SJSA1 (cell line): ENCODE results near the gene PLA2G2E. TPM values are rescaled to one million over a fixed set of nuclear protein-coding genes. Genes with fewer than 3 reads are reported as not detected.
A peak's percentile ranks its signal among the peaks of the same experiment; 100 is the strongest.

ENCODE experiments used
- DNase-seq, 2 experiments: peaks; one replicate each; pipeline ENCODE4 v3.0.0-alpha.2; 2015 to 2020; ENCODE audit warnings: low spot score in 2 of 2, low read depth in 1 of 2
- H3K27ac ChIP-seq: fragments of 250-450 bp; sonication (Bioruptor Pico); 2 replicates; pipeline ENCODE4 v1.5.1; 2020; ENCODE audit warnings: mild to moderate bottlenecking, moderate library complexity
- H3K27me3 ChIP-seq: fragments of 250-450 bp; sonication (Bioruptor Pico); replicated peaks from 2 replicates; pipeline ENCODE4 v1.5.1; 2020; ENCODE audit warnings: mild to moderate bottlenecking, moderate library complexity
- H3K36me3 ChIP-seq: fragments of 250-450 bp; sonication (Bioruptor Pico); 2 replicates; pipeline ENCODE4 v1.5.1; 2020; ENCODE audit warnings: mild to moderate bottlenecking
- H3K4me1 ChIP-seq: fragments of 250-450 bp; sonication (Bioruptor Pico); replicated peaks from 2 replicates; pipeline ENCODE4 v1.6.1; 2021; ENCODE audit warnings: mild to moderate bottlenecking
- H3K4me3 ChIP-seq: fragments of 250-450 bp; sonication (Bioruptor Pico); 2 replicates; pipeline ENCODE4 v1.5.1; 2020; ENCODE audit warnings: mild to moderate bottlenecking
- H3K9me3 ChIP-seq: fragments of 250-450 bp; sonication (Bioruptor Pico); replicated peaks from 2 replicates; pipeline ENCODE4 v1.5.1; 2020; ENCODE audit warnings: mild to moderate bottlenecking
- total RNA-seq: library from RNA; depleted of rRNA; stranded (reverse); fragments of >200 nt; shearing (Covaris generic); gene quantifications from 2 replicates; pipeline ENCODE4 v1.2.3, GENCODE V29; 2014

Gene PLA2G2E
- total RNA-seq, 1 experiment from 2014 or later, result not detected

GRCh38 chr1:19922015-19922688, 1.3 kb downstream of the PLA2G2E start:
- DNase-seq, result no peak
- Histone ChIP-seq H3K27me3 (no peaks in the 10 kb centered on the region), H3K4me3 (no peak overlapping the region), H3K9me3 (no peaks in the 10 kb centered on the region), H3K36me3 (no peaks in the 10 kb centered on the region), H3K4me1 (no peaks in the 10 kb centered on the region), H3K27ac (no peak overlapping the region)

- no peak overlapping the region for H3K27ac ChIP-seq
- DNase-seq, result no peak
Measured at GRCh38 chr1:19921310-19921709, 2.1 kb downstream of the PLA2G2E start.

GRCh38 chr1:19920132-19920710, 3.2 kb downstream of the PLA2G2E start:
- Histone ChIP-seq H3K27me3 (no peaks in the 10 kb centered on the region), H3K4me1 (no peaks in the 10 kb centered on the region), H3K36me3 (no peaks in the 10 kb centered on the region), H3K4me3 (no peak overlapping the region), H3K27ac (no peak overlapping the region), H3K9me3 (no peaks in the 10 kb centered on the region)
- no peak for DNase-seq

More at GRCh38 chr1:19921310-19921709, 2.1 kb downstream of the PLA2G2E start:
- Histone ChIP-seq H3K9me3 (no peaks in the 10 kb centered on the region), H3K4me3 (no peak overlapping the region), H3K4me1 (no peaks in the 10 kb centered on the region), H3K27me3 (no peaks in the 10 kb centered on the region), H3K36me3 (no peaks in the 10 kb centered on the region)

GRCh38 chr1:19918057-19918456, 5.4 kb downstream of the PLA2G2E start:
- Histone ChIP-seq H3K36me3 (peaks cover 12% of the 10 kb centered on the region), H3K27me3 (no peaks in the 10 kb centered on the region), H3K4me1 (no peaks in the 10 kb centered on the region), H3K27ac (no peak overlapping the region), H3K9me3 (no peaks in the 10 kb centered on the region), H3K4me3 (no peak overlapping the region)
- DNase-seq, result peak; percentile 63 to 75

GRCh38 chr1:19910650-19911049, 12.8 kb downstream of the PLA2G2E start:
- Histone ChIP-seq H3K4me1 (no peaks in the 10 kb centered on the region), H3K27ac (no peak overlapping the region), H3K9me3 (no peaks in the 10 kb centered on the region; the same call in 1 of the 2 replicates), H3K4me3 (no peak overlapping the region), H3K36me3 (peaks cover 86% of the 10 kb centered on the region), H3K27me3 (no peaks in the 10 kb centered on the region)
- no peak for DNase-seq

GRCh38 chr1:19909971-19910370, 13.4 kb downstream of the PLA2G2E start:
- Histone ChIP-seq H3K36me3 (peaks cover 93% of the 10 kb centered on the region), H3K4me3 (no peak overlapping the region), H3K4me1 (no peaks in the 10 kb centered on the region), H3K27ac (no peak overlapping the region), H3K27me3 (no peaks in the 10 kb centered on the region), H3K9me3 (no peaks in the 10 kb centered on the region; the same call in 1 of the 2 replicates)
- no peak for DNase-seq

- Histone ChIP-seq H3K27ac (no peak overlapping the region), H3K4me1 (no peaks in the 10 kb centered on the region), H3K4me3 (no peak overlapping the region), H3K9me3 (no peaks in the 10 kb centered on the region; the same call in 1 of the 2 replicates), H3K27me3 (no peaks in the 10 kb centered on the region), H3K36me3 (peaks cover 96% of the 10 kb centered on the region)
- no peak for DNase-seq
Measured at GRCh38 chr1:19909392-19909791, 14.0 kb downstream of the PLA2G2E start.

GRCh38 chr1:19907456-19907855, 16.0 kb downstream of the PLA2G2E start:
- no peaks in the 10 kb centered on the region; the same call in 1 of the 2 replicates for H3K9me3 ChIP-seq
- no peaks in the 10 kb centered on the region for H3K27me3 ChIP-seq
- H3K36me3 ChIP-seq, result peaks cover 95% of the 10 kb centered on the region
- H3K4me3 ChIP-seq, result no peak overlapping the region
- DNase-seq, result no peak
- no peaks in the 10 kb centered on the region for H3K4me1 ChIP-seq
- no peak overlapping the region for H3K27ac ChIP-seq

GRCh38 chr1:19903621-19904020, 19.8 kb downstream of the PLA2G2E start:
- no peaks in the 10 kb centered on the region; the same call in 1 of the 2 replicates for H3K9me3 ChIP-seq
- H3K27me3 ChIP-seq, result no peaks in the 10 kb centered on the region
- no peak overlapping the region for H3K4me3 ChIP-seq
- peaks cover 91% of the 10 kb centered on the region for H3K36me3 ChIP-seq
- no peaks in the 10 kb centered on the region for H3K4me1 ChIP-seq
- no peak for DNase-seq
- H3K27ac ChIP-seq, result no peak overlapping the region

GRCh38 chr1:19901653-19902052, 21.8 kb downstream of the PLA2G2E start:
- no peaks in the 10 kb centered on the region for H3K4me1 ChIP-seq
- H3K36me3 ChIP-seq, result peaks cover 89% of the 10 kb centered on the region

GRCh38 chr1:19894218-19894617, 29.2 kb downstream of the PLA2G2E start:
- H3K9me3 ChIP-seq, result no peaks in the 10 kb centered on the region
- DNase-seq, result no peak
- peaks cover 28% of the 10 kb centered on the region for H3K4me1 ChIP-seq

More at GRCh38 chr1:19901653-19902052, 21.8 kb downstream of the PLA2G2E start:
- no peak for DNase-seq
- Histone ChIP-seq H3K9me3 (no peaks in the 10 kb centered on the region; the same call in 1 of the 2 replicates), H3K27ac (no peak overlapping the region), H3K27me3 (no peaks in the 10 kb centered on the region), H3K4me3 (no peak overlapping the region)

GRCh38 chr1:19893687-19894086, 29.7 kb downstream of the PLA2G2E start:
- no peaks in the 10 kb centered on the region for H3K9me3 ChIP-seq
- peaks cover 78% of the 10 kb centered on the region for H3K36me3 ChIP-seq
- no peak overlapping the region for H3K27ac ChIP-seq
- peaks cover 33% of the 10 kb centered on the region for H3K4me1 ChIP-seq
- H3K4me3 ChIP-seq, result no peak overlapping the region
- no peaks in the 10 kb centered on the region for H3K27me3 ChIP-seq
- no peak for DNase-seq

More at GRCh38 chr1:19894218-19894617, 29.2 kb downstream of the PLA2G2E start:
- Histone ChIP-seq H3K36me3 (peaks cover 82% of the 10 kb centered on the region), H3K27ac (no peak overlapping the region), H3K4me3 (no peak overlapping the region), H3K27me3 (no peaks in the 10 kb centered on the region)

GRCh38 chr1:19892628-19893168, 30.7 kb downstream of the PLA2G2E start:
- Histone ChIP-seq H3K4me1 (peaks cover 36% of the 10 kb centered on the region), H3K9me3 (no peaks in the 10 kb centered on the region), H3K27ac (no peak overlapping the region), H3K36me3 (peaks cover 77% of the 10 kb centered on the region), H3K27me3 (no peaks in the 10 kb centered on the region), H3K4me3 (no peak overlapping the region)
- no peak for DNase-seq

GRCh38 chr1:19892129-19892528, 31.3 kb downstream of the PLA2G2E start:
- DNase-seq, result no peak
- no peaks in the 10 kb centered on the region for H3K27me3 ChIP-seq
- peaks cover 78% of the 10 kb centered on the region for H3K36me3 ChIP-seq
- H3K4me3 ChIP-seq, result no peak overlapping the region
- H3K27ac ChIP-seq, result no peak overlapping the region
- no peaks in the 10 kb centered on the region for H3K9me3 ChIP-seq
- peaks cover 36% of the 10 kb centered on the region for H3K4me1 ChIP-seq
